SH-SY5Y (cell line): ENCODE data around the gene TAC4.

Experiments
- GATA2 ChIP-seq: IDR thresholded peaks from 2 replicates; pipeline ENCODE4 v1.6.1; 2011; ENCODE audit warnings: mild to moderate bottlenecking, low read depth, low read length
- GATA3 ChIP-seq: IDR thresholded peaks from 2 replicates; pipeline ENCODE4 v1.6.1; 2011; ENCODE audit warnings: low read depth, mild to moderate bottlenecking, low read length, moderate library complexity

DNA sequence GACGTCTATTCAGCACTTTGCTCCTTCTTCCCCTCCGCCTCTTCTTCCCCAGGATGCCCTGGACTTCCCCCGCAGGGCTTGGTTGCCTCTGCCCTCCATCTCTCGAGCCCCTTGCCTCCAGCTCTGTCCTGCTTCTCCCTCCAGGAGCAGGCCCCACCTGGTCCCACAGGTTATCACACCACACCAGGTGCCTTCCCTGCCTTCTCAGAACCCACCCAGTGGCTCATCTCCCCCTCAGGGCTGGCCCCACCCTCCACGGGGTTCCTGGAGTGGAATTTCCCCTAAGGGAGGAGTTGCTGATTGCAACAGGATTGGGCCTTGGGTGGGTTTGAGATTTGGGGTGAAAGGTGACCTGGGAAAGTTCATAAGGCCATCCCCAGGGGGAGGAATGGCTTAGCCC, 49.0 kb upstream of the TAC4 start:
- no peak for TF ChIP-seq GATA3
- TF ChIP-seq GATA2: no peak
